ENCODE results near the gene SUGT1. TPM values are rescaled to one million over a fixed set of nuclear protein-coding genes. Genes with fewer than 3 reads are reported as not detected.
A peak's percentile ranks its signal among the peaks of the same experiment; 100 is the strongest.

Gene SUGT1
- total RNA-seq, 1 donor from 2014 or later, result 67.8 TPM

- H3K27ac Mint-ChIP-seq, result peak overlapping the region; percentile 13
- H3K27me3 Mint-ChIP-seq, result peaks cover 50% of the 10 kb centered on the region
- H3K36me3 Mint-ChIP-seq (ENCODE audit: insufficient read depth), result no peaks in the 10 kb centered on the region
- no peak for DNase-seq (ENCODE audit: low spot score, unreplicated experiment)
- H3K4me3 Mint-ChIP-seq (ENCODE audit: low read depth), result peak overlapping the region; percentile 72
- TF ChIP-seq, protein P1, sequence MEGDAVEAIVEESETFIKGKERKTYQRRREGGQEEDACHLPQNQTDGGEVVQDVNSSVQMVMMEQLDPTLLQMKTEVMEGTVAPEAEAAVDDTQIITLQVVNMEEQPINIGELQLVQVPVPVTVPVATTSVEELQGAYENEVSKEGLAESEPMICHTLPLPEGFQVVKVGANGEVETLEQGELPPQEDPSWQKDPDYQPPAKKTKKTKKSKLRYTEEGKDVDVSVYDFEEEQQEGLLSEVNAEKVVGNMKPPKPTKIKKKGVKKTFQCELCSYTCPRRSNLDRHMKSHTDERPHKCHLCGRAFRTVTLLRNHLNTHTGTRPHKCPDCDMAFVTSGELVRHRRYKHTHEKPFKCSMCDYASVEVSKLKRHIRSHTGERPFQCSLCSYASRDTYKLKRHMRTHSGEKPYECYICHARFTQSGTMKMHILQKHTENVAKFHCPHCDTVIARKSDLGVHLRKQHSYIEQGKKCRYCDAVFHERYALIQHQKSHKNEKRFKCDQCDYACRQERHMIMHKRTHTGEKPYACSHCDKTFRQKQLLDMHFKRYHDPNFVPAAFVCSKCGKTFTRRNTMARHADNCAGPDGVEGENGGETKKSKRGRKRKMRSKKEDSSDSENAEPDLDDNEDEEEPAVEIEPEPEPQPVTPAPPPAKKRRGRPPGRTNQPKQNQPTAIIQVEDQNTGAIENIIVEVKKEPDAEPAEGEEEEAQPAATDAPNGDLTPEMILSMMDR (IDR thresholded peaks at IDR 0.05; ENCODE audit: unreplicated experiment), result no peak
- H3K4me1 Mint-ChIP-seq (ENCODE audit: low read depth), result peaks cover 6% of the 10 kb centered on the region
- H3K9me3 Mint-ChIP-seq (ENCODE audit: low read depth), result no peaks in the 10 kb centered on the region
These were observed 85.3 kb downstream of the SUGT1 start for GRCh38 chr13:52737965-52738364.

DNA sequence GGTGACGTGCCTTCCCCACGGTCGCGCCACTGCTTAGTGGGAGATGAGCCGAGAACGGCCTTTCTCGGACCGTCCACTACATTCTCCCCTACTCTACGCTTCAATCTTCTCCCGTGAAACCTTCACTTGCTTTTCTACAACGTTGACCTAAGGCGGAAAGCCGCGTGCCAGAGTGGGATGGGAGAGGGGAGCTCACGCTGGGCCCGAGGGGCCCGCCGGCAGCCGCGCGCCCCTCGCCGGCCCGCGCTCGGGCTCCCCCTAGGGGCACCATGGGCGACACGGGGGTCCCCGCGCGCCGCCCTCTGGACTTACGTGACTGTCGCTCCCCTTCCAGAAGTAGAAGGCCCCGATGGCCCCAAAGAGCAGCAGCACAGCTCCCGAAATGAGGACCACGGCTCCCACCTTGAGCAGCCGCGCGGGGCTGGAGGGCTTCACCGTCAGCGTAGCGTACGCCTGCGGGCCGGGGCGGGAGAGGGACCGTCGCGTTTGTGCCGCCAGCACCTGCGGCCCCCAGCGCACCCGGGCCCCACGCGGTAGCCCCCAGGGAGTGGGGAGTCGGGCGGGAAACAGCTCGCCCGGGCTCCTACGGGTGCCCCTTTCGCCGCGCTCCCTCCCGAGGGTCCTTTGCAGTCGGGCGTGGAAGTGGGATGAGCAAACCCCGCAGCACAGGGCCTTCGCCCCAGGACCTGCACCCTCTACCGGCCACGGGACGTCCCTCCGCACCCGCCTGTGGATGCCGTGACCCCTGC, 86.3 kb downstream of the SUGT1 start:
- TF ChIP-seq, protein P1 (IDR thresholded peaks at IDR 0.05; ENCODE audit: unreplicated experiment), result peak; percentile 79
- Mint-ChIP-seq H3K27me3 (peaks cover 49% of the 10 kb centered on the region), H3K4me3 (ENCODE audit: low read depth) (peak overlapping the region; percentile 72), H3K36me3 (ENCODE audit: insufficient read depth) (no peaks in the 10 kb centered on the region), H3K4me1 (ENCODE audit: low read depth) (peaks cover 6% of the 10 kb centered on the region), H3K9me3 (ENCODE audit: low read depth) (no peaks in the 10 kb centered on the region), H3K27ac (no peak overlapping the region)
- DNase-seq (ENCODE audit: low spot score, unreplicated experiment), result peak; percentile 63

- peaks cover 6% of the 10 kb centered on the region for H3K4me1 Mint-ChIP-seq (ENCODE audit: low read depth)
These were observed 86.9 kb downstream of the SUGT1 start, which contains the start of gene CNMD for GRCh38 chr13:52739468-52740071. Gene CNMD (minus strand): TSS chr13:52739820. CDS start chr13:52739701, 119 bp downstream.

DNA sequence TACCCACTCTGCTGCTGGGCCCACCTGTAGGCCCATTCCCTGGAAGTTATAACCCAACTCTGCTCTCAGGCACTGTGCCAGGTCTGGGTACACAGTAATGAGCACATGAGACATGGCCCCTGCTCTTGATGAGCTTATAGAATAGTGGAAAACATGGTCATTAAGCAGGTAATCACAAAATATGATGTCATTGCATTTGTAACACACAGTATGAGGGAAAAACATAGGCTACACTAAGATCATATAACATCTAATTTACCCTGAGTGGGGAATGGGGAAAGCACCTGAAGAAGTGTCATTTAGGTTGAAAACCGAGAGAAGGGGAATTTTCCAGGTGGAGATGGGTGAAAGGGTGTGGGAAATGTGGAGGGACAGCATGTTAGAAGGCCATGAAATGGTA, 90.9 kb downstream of the SUGT1 start:
- Mint-ChIP-seq H3K9me3 (ENCODE audit: low read depth) (no peaks in the 10 kb centered on the region), H3K4me3 (ENCODE audit: low read depth) (no peak overlapping the region), H3K27ac (no peak overlapping the region), H3K4me1 (ENCODE audit: low read depth) (peaks cover 2% of the 10 kb centered on the region), H3K36me3 (ENCODE audit: insufficient read depth) (no peaks in the 10 kb centered on the region), H3K27me3 (peaks cover 46% of the 10 kb centered on the region)
- DNase-seq (ENCODE audit: low spot score, unreplicated experiment), result no peak
- TF ChIP-seq, protein P1 (IDR thresholded peaks at IDR 0.05; ENCODE audit: unreplicated experiment), result no peak

More at GRCh38 chr13:52739468-52740071, 86.9 kb downstream of the SUGT1 start, which contains the start of gene CNMD:
- no peak for DNase-seq (ENCODE audit: low spot score, unreplicated experiment)
- TF ChIP-seq, protein P1 (IDR thresholded peaks at IDR 0.05; ENCODE audit: unreplicated experiment), result no peak
- H3K36me3 Mint-ChIP-seq (ENCODE audit: insufficient read depth), result no peaks in the 10 kb centered on the region
- H3K27ac Mint-ChIP-seq, result peak within 1 kb of the TSS; percentile 85
- peak within 1 kb of the TSS; percentile 72 for H3K4me3 Mint-ChIP-seq (ENCODE audit: low read depth)
- H3K27me3 Mint-ChIP-seq, result peaks cover 48% of the 10 kb centered on the region
- no peaks in the 10 kb centered on the region for H3K9me3 Mint-ChIP-seq (ENCODE audit: low read depth)

- Mint-ChIP-seq H3K36me3 (ENCODE audit: insufficient read depth) (no peaks in the 10 kb centered on the region), H3K27ac (no peak overlapping the region), H3K27me3 (peaks cover 45% of the 10 kb centered on the region), H3K4me3 (ENCODE audit: low read depth) (no peak overlapping the region), H3K9me3 (ENCODE audit: low read depth) (no peaks in the 10 kb centered on the region), H3K4me1 (ENCODE audit: low read depth) (peaks cover 2% of the 10 kb centered on the region)
- DNase-seq (ENCODE audit: low spot score, unreplicated experiment), result no peak
- TF ChIP-seq, protein P1 (IDR thresholded peaks at IDR 0.05; ENCODE audit: unreplicated experiment), result peak; percentile 11
These were observed 91.4 kb downstream of the SUGT1 start for GRCh38 chr13:52743988-52744387.
